Activated naive CD4-positive, alpha-beta T cell treated with anti-CD3 and anti-CD28 coated beads, Interleukin-2, amount 50 U/mL, for 16 hours (primary cell): ENCODE results near the gene HBEGF.

ENCODE experiments used
- DNase-seq: peaks from one replicate; pipeline ENCODE4 v3.0.0-alpha.2; 2020

The HBEGF gene

DNA sequence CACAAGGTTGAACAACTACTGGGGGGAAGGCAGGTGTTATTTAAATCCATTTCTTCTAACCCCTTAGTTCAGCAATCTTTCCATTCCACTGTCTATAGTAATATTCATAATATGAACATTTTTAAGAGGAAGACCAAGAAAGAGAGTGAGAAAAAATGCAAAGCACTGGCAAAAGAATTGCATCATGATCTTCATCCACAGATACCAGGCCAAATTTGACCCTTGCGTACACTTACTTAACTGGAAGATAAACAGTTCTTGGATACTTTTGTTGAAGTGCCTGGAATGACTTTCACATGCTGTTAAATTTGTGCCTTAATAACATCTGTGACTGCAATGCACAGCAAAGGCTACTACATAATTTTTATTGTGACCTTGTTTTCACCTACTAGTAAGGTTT, 45.3 kb downstream of the HBEGF start:
- DNase-seq = no peak

DNA sequence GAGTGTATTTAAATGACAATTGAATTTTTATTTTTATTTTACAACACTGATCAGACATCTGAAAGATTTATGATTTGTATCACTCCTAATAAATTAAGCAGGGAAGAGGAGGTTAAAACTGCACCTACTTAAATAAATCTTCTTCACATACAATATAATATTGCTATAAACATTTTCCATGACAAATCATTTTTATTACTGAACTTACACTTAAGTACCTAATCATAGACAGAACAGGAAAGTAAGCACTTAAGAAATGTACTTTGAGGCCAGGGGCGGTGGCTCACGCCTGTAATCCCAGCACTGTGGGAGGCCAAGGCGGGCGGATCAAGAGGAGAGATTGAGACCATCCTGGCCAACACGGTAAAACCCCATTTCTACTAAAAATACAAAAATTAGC, 47.3 kb downstream of the HBEGF start:
- no peak for DNase-seq

DNA sequence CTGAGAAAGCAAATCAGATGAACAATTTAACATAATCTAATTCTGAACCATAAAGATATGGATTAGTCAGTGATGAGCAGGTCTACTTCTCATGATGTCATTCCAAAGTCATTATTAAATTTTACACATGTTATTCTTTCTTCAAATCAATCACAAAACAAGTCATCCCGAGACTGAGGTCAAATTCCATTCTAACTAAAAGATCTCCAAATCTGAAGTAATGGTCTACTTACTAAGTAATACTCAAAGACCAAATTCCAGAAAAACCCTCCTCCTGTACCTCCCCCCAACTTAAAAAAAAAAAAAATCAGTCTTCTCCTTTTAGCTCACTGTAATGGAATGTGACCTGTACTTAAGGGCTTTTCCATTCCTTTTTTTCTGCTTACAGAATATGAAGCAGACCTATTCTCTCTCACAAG, 48.2 kb downstream of the HBEGF start:
- DNase-seq = no peak

DNA sequence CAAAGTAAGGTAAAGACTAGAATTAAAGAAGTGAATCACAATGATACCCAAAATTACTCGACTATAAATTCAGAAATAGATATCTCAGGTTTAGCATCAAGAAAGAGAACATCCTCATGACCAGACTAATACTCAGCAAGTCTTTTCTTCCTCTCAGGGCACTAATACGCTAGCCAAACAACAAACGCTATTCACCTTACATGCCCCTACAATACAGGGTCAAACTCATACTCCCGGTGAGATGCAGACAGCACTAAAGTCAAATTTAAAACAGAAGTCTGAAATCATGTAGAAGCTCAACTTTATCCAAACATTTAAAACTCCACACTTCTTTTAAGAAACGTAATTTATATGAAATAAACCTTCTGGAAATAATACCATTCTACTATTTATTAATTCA, 49.1 kb downstream of the HBEGF start:
- DNase-seq = no peak

DNA sequence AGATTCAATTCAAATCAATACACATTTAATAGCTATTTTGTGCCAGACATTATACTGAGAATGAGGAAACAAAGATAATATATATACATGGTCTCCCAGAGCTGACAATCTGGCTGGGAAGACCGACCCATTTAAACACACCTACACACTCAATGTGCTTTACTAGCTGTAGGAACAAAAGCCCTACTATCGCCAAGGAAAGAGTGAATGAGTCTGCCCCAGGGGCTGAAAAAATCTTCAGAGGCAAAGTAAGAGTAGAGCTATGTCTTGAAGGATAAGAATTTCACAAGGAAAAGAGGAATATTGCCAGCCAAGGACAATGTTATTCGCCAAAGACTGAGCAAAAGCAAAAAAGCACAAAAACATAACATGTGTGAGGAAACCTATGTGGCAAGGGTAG, 50.1 kb downstream of the HBEGF start:
- DNase-seq = no peak

DNA sequence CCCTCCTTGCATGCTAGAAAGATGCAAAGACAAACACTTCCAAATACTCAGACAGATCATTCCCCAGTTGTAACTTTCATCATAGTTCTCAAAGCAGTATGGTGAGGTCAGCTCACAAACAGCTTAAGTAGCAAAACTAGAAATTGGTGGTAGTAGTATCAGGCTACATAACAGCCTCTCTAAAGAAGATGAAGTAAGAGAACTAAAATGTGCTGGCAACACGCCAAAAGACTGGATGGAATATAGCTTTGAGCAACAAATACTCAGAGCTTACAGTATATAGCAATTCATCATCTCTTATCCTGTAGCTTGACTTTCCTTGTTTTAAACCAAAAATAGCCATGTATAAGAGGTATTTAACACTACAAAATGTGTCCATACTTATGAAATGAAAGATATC, 51.0 kb downstream of the HBEGF start:
- no peak for DNase-seq

DNA sequence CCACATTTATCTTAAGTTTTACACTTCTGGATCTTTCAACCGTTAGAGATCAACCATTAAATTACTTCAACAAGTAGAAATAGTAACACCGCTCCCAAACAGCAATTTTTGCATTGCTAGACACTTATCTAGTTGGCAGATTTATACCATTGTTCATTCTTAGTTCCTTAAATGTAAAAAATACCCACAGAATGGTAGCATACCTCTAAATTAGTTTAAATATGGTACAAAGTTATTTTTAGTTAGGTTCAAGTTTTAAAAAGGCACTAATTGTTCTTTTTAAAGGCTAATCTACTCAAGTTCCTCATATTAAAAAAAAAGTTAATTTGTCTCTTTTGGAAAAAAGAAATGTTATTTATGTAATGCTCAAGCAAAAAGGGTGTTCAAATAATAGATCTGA, 51.6 kb downstream of the HBEGF start:
- DNase-seq = no peak

DNA sequence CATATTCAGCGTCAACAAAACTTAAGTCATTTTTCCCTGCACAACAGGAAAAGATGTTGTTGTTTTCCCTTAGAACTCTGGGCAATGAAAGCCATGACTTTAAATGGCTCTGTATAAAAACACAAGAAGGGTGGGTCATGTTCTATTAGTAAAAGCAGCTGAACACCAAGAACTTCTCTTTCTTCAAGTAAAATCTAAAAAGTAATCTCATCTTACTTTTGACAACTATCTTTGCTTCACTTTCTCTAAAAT, 52.6 kb downstream of the HBEGF start:
- DNase-seq = no peak

DNA sequence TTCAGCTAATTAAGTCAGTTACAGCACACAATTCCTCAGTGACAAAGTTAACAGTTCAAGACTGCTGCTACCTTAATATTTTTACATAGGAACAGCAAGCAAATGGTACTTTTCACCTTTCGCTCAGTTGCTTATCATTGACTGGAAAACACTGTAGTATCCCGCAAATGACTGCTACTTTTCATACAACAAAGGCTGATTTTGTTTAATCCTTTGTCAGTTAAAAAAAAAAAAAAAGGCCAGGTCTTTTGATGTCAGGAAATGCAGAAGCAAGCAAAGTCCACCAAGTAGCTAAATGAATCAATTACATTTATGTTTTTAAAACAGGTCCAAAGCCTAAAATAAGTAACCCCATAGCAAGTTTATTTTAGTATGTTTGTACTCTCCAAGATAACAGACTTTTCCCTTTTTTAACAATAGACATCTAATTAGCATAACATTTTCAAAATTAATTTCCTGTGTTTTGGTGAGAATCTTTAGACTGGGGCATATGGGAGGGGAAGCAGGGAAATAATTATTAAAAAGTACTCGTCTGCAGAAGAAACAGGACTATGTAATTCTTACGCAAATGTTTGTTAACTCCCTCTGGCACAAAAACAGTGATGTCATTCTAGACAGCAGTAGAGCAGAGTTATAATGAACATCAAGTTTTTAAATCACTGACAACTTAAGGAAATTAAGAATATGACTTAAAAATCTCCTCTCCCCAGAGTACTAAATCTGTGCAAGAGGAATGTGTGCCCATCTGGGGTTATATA, 53.1 kb downstream of the HBEGF start:
- no peak for DNase-seq

DNA sequence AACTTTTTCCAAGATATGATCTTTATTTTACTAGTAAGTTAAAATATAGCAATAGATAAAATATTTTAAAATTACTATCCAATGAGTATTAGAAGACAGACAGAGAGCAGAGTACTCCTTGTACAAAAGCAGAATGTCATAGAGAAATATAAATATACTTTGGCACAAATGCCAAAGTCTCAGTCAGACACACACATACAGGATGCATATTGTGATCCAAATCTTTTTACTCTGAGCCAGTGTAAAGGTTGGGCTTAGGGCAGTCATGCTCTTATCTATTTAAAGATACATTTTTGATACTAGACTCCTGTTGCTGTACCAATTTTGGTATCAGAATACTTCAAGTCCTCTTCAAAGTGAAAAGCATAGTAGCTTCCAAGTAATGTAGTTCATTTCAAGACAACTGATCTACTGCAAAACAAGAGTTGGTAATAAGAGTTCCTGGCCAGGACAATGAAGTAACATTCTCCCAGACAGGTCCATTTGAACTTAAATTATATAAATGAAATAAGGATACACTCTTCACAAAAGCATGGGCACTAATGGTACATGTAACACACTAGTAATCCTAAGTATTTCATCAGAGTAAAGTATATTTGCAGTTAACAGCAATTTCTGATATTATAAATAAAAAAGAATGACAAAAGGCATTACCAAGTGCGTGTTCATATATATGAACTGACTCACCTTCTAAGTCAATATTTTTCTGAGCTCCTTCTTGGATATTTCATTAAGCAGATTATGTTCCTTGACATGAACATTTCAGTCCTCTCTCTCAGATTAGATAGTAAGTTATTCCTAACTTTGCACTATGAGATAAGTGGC, 54.0 kb downstream of the HBEGF start:
- no peak for DNase-seq

DNA sequence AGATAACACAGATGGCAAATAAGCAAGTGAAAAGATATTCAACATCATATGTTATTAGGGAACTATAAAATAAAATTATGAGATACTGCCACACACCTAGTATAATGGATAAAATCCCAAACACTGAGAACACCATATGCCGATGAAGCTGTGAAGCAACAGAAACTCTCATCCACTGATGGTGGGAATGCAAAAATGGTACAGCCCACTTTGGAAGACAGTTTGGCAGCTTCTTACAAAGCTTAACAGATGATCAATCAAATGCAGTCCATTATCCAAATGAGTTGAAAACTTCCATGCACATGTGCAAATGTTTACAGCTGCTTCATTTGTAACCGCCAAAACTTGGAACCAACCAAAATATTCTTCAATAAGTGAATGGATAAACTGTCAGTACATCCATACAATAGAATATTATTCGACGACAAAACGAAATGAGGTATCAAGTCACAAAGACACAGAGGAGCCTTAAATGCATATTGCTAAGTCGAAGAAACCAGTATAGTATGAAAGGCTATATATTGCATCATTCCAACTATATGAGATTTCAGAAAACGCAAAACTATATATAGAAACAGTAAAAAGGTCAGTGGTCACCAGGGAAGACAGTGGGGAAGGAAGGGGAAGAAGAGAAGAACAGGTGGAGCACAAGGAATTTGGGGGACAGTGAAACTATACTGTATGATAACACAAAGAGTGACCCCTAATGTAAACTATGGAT, 58.4 kb downstream of the HBEGF start:
- no peak for DNase-seq

DNA sequence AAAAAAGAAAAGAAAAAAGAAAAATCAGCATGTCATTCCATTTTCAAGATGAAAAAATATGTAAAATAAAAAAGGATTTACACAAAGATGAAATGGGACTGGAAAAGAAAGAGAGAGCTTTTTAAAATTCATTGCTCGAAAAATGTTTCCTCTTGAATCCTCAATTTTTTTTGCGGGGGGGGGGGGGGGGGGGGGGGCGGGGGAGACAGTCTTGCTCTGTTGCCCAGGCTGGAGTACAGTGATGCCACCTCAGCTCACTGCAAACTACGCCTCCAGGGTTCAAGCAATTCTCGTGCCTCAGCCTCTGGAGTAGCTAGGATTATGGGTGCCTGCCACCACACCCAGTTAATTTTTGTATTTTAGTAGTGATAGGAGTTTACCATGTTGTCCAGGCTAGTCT, 60.0 kb downstream of the HBEGF start:
- no peak for DNase-seq

DNA sequence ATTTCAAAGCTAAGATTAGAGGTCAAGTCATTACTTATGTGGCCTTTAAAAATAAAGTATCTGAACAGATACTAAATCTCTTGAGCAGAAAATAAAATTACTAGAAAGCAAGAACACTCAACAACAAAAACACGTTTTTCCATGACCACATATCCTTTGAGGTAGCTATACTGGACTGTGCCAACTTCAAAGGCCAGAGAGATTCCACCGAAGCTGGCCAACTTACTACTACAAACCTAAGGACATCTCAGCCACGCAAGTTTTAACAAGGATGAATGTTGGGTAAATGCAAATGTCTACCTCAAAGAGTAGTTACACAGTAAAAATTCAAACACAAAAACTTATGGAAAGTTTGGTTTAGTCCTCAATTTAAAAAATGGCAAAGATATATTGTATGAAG, 62.4 kb downstream of the HBEGF start:
- no peak for DNase-seq
